ENCODE measurements around the gene CMTM1.
"Not testable (repeated sequence)": the region's sequence is repeated elsewhere in the genome, so short reads cannot be mapped to it uniquely, and the experiment has no call there.

The CMTM1 gene

DNA sequence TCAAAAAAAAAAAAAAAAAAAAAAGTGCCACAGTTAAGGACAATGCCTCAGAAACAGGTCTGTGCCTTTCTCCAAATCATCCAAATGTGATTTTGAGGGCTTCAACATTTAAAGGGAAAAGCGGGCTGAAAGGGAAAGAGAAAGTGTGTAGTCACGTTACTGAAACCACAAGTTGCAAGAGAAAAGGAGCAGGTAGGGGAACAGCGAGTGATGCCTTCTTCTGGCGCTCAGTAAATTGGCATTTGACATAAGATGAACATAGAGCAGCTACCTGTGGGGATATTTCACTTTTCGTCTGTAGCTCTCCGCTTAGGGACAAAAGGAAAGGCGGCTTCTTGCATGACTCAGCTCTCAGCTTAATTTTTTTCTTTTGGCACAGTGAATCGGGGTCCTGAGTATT is 24.1 kb downstream of the CMTM1 start:
- no peak for TF ChIP-seq ZFX (IDR thresholded peaks at IDR 0.05; ENCODE audit: borderline replicate concordance)
- TF ChIP-seq, protein P1, sequence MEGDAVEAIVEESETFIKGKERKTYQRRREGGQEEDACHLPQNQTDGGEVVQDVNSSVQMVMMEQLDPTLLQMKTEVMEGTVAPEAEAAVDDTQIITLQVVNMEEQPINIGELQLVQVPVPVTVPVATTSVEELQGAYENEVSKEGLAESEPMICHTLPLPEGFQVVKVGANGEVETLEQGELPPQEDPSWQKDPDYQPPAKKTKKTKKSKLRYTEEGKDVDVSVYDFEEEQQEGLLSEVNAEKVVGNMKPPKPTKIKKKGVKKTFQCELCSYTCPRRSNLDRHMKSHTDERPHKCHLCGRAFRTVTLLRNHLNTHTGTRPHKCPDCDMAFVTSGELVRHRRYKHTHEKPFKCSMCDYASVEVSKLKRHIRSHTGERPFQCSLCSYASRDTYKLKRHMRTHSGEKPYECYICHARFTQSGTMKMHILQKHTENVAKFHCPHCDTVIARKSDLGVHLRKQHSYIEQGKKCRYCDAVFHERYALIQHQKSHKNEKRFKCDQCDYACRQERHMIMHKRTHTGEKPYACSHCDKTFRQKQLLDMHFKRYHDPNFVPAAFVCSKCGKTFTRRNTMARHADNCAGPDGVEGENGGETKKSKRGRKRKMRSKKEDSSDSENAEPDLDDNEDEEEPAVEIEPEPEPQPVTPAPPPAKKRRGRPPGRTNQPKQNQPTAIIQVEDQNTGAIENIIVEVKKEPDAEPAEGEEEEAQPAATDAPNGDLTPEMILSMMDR (IDR thresholded peaks at IDR 0.05) = no peak
- no peak overlapping the region for H3K27ac ChIP-seq

GRCh38 chr16:66591018-66591417 is 24.8 kb downstream of the CMTM1 start:
- no peak overlapping the region for H3K27ac ChIP-seq
- no peak for TF ChIP-seq ZFX (IDR thresholded peaks at IDR 0.05; ENCODE audit: borderline replicate concordance)
- TF ChIP-seq, protein P1 (IDR thresholded peaks at IDR 0.05) = no peak

DNA sequence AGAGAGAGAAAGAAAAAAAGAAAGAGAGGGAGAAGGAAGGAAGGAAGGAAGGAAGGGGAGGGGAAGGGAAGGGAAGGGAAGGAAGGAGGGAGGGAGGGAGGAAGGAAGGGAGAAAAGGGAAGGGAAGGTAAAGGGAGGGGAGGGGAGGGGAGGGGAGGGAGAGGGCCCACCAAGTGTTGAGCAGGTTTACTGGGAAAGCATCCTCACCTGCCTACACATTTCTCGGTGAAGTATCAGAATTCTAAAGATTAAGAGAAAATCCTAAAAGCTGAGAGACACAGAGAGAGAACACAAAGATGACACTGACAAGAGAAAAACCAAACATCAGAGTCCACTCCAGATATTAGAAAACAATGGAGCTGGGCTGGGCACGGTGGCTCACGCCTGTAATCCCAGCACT is 26.0 kb downstream of the CMTM1 start:
- H3K27ac ChIP-seq = no peak overlapping the region
- TF ChIP-seq, protein P1 (IDR thresholded peaks at IDR 0.05) = no peak
- TF ChIP-seq ZFX (IDR thresholded peaks at IDR 0.05; ENCODE audit: borderline replicate concordance) = no peak

DNA sequence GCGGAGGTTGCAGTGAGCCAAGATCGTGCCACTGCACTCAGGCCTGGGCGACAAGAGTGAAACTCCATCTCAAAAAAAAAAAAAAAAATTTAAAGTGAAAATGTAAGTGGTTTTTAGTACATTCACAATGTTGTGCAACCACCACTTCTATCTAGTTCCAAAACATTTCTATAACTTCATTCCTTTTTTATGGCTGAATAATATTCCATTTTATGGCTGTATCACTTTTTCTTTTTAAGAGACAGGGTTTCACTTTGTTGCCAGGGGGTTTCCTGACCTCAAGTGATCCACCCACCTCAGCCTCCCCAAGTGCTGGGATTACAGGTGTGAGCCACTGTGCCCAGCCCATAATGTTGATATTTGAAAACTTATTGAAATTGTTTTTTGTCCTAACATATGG is 26.6 kb downstream of the CMTM1 start:
- H3K27ac ChIP-seq = no peak overlapping the region
- TF ChIP-seq, protein P1 (IDR thresholded peaks at IDR 0.05) = no peak
- TF ChIP-seq ZFX (IDR thresholded peaks at IDR 0.05; ENCODE audit: borderline replicate concordance) = no peak

GRCh38 chr16:66594739-66595138 is 28.5 kb downstream of the CMTM1 start:
- H3K27ac ChIP-seq = no peak overlapping the region

GRCh38 chr16:66596559-66596958 is 30.3 kb downstream of the CMTM1 start:
- not testable (repeated sequence) for H3K27ac ChIP-seq

More at GRCh38 chr16:66594739-66595138, 28.5 kb downstream of the CMTM1 start:
- no peak for TF ChIP-seq ZFX (IDR thresholded peaks at IDR 0.05; ENCODE audit: borderline replicate concordance)
- TF ChIP-seq, protein P1 (IDR thresholded peaks at IDR 0.05) = no peak

- H3K27ac ChIP-seq = no peak overlapping the region
- TF ChIP-seq ZFX (IDR thresholded peaks at IDR 0.05; ENCODE audit: borderline replicate concordance) = no peak
- TF ChIP-seq, protein P1 (IDR thresholded peaks at IDR 0.05) = no peak
Observed at GRCh38 chr16:66596986-66597848, 31.0 kb downstream of the CMTM1 start.
